Activated CD8-positive, alpha-beta memory T cell treated with anti-CD3 and anti-CD28 coated beads for 36 hours (primary cell): ENCODE measurements around the gene RBM20. TPM values are rescaled to one million over a fixed set of nuclear protein-coding genes. Genes with fewer than 3 reads are reported as not detected.
"Not testable (repeated sequence)": the region's sequence is repeated elsewhere in the genome, so short reads cannot be mapped to it uniquely, and the experiment has no call there.

Experiments used
- CTCF ChIA-PET: fragments of 350-600 bp; sonication (Branson Sonifier 250); formaldehyde crosslinking; loops from one replicate; lab custom pipeline; 2021; ENCODE audit warnings: antibody characterized with exemption; lab: Charles Lee
- POLR2A ChIA-PET: fragments of 350-600 bp; sonication (Branson Sonifier 250); formaldehyde crosslinking; loops from one replicate; lab custom pipeline; 2021; ENCODE audit warnings: antibody characterized with exemption; lab: Charles Lee
- total RNA-seq, 2 experiments: library from RNA; stranded (reverse); gene quantifications; one replicate each; pipeline ENCODE4 v1.2.3, GENCODE V29; 2021

The RBM20 gene
- under 1 TPM; 0.15 to 0.42 TPM for total RNA-seq

- POLR2A ChIA-PET: no interaction called here
- CTCF ChIA-PET: interaction anchor here (1.2 kb wide), 1 partner anchor 11 kb away, joined by 3 read pairs; no protein-coding TSS in a partner anchor
These were observed at the start of gene RBM20 for GRCh38 chr10:110643653-110644597. RBM20 (plus strand) TSS chr10:110644336; CDS start chr10:110644455, 119 bp downstream.

DNA sequence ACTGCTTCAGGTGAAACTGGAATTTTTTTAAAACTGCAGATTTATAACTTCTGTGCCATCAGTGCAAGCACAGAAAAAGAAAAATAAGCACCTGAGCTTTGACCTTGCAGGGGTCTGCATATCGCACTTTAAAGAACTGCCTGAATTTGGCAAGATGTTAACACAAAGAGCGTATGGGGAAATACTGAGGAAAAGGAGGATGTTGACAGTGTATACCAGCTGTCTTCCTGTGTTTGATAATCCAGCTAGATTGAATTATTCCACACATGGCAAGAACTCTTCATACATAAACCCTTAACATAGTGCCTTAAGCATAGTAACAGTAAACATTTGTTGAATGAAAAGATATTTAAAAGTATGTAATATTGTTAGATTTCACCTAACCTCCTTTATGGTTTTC is 46.7 kb upstream of the RBM20 start:
- ChIA-PET POLR2A (no interaction called here), CTCF (interaction anchor here (0.9 kb wide), 1 partner anchor 10 kb away, joined by 3 read pairs; no protein-coding TSS in a partner anchor)

DNA sequence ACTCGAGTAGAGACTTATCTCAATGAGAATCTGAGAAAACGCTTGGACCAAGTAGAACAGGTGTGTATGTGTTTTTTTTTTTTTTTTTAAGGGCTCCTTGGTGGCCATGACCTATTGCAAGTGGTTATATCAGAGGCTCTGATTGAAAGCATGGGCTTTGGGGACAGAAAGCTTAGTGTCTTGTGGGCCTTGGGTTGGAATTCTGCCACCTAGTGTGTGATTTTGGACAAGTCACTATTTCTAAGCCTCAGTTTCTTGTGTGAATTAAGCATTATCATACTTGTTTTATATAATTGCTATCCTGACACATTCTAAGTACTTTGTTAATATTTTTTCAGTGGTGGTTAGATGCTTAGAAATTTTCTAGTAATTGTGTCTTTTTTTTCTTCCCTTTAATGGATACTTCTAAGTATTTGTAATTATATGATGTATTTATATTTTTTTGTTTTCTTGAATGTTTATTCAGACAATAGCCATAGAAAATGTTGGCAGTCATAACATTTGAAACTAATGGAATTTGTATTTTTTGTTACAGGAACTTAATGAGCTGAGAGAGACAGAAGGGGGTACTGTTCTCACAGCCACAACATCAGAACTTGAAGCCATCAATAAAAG is 43.5 kb upstream of the RBM20 start:
- ChIA-PET POLR2A (interaction anchor here (0.7 kb wide), 1 partner anchor 287 kb away, joined by 4 read pairs; no protein-coding TSS in a partner anchor), CTCF (interaction anchor here (0.8 to 1.7 kb wide), 4 partner anchors 16 to 296 kb away, joined by 3 to 8 read pairs (median 4); partner anchors contain the start of gene SMNDC1)

DNA sequence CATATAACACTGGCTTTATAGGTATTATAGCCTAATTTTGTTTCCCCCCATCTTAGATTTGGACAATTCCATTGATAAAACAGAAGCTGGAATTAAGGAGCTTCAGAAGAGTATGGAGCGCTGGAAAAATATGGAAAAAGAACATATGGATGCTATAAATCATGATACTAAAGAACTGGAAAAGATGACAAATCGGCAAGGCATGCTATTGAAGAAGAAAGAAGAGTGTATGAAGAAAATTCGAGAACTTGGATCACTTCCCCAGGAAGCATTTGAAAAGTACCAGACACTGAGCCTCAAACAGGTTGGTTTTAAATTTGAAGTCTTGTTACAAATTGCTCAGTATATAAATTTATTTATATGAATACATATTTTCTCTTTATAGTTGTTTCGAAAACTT is 42.6 kb upstream of the RBM20 start:
- CTCF ChIA-PET: no interaction called here
- POLR2A ChIA-PET: no interaction called here

DNA sequence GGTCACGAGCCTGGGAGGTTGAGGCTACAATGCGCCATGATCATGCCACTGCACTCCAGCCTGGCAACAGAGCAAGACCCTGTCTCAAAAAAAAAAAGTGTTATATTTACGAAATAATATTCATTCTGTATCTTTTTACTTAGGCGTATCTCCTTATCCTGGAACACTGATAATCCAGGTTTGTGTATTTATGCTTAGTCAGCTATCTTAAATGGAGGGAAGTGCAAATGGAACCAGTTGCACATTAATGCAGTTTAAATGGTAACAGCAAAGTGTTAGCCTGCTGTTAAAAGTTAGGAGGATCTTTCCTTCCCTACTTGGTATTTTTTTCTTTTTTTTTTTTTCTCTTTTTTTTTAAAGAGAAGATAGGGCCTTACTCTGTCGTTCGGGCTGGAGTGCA is 36.0 kb upstream of the RBM20 start:
- ChIA-PET CTCF (interaction anchor here (0.6 to 2.3 kb wide), 5 partner anchors 7 to 72 kb away, joined by 3 to 8 read pairs (median 3); no protein-coding TSS in a partner anchor), POLR2A (interaction anchor here (1.2 kb wide), 1 partner anchor 64 kb away, joined by 4 read pairs; no protein-coding TSS in a partner anchor)

GRCh38 chr10:110609605-110610004 is 34.5 kb upstream of the RBM20 start:
- CTCF ChIA-PET: interaction anchor here (1.2 to 2.3 kb wide), 4 partner anchors 11 to 73 kb away, joined by 3 to 8 read pairs (median 4); no protein-coding TSS in a partner anchor
- POLR2A ChIA-PET: no interaction called here

- ChIA-PET CTCF (interaction anchor here (0.6 to 1.1 kb wide), 7 partner anchors 56 to 460 kb away, joined by 3 to 4 read pairs (median 3); no protein-coding TSS in a partner anchor), POLR2A (no interaction called here)
These were observed 33.8 kb upstream of the RBM20 start for GRCh38 chr10:110610308-110610774.

- CTCF ChIA-PET: interaction anchor here (0.6 to 1.1 kb wide), 6 partner anchors 55 to 460 kb away, joined by 3 to 4 read pairs (median 3); no protein-coding TSS in a partner anchor
- POLR2A ChIA-PET: not testable (repeated sequence)
These were observed 33.4 kb upstream of the RBM20 start for GRCh38 chr10:110610781-110611180.

DNA sequence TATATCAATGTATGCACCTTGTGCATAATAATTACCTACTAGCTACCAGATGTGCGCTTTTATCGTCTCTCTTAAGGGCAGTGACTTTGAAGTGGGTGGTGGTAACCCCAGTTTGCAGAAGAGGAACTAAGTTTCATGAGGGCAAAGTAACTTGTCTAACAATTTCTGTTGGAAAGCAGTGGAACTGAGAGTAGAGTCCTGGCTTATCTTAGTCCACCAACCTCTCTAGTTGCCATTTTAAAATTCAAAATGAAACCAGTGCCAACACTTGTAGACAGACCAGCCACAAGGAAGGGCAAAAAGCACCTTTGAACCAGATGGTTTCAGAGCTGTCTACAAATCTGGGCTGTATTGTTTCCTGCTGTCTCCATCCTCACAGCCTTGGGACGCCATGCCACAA is 32.0 kb upstream of the RBM20 start:
- CTCF ChIA-PET: interaction anchor here (0.7 kb wide), 1 partner anchor 329 kb away, joined by 3 read pairs; no protein-coding TSS in a partner anchor

GRCh38 chr10:110612629-110613028 is 31.5 kb upstream of the RBM20 start:
- POLR2A ChIA-PET: no interaction called here
- CTCF ChIA-PET: no interaction called here

More for the DNA sequence above, 32.0 kb upstream of the RBM20 start:
- POLR2A ChIA-PET: no interaction called here

DNA sequence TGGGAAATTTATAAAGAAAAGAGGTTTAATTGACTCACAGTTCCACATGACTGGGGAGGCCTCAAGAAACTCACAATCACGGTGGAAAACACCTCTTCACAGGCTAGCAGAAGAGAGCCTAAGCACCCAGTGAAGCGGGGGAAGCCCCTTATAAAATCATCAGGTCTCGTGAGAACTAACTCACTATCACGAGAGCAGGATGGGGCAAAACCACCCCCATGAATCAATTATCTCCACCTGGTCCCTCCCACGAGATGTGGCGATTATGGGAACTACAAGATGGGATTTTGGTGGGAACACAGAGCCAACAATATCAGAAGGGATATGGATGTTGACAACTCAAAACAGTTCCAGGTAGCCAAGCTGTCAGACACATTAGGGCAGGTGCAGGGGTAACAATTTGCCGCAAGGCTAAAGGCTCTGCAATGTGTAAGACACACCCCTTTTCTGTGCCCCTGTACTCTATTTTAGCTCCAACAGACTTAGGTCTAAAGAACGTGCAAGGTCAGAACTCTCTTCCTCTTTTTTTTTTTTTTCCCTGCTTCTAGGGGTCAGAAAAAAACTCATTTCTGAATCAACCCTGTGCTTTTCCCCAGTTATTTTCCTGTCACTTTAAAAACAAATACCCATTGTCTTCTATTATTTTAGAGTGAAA is 30.7 kb upstream of the RBM20 start:
- ChIA-PET CTCF (interaction anchor here (2.0 kb wide), 1 partner anchor 59 kb away, joined by 12 read pairs; no protein-coding TSS in a partner anchor), POLR2A (no interaction called here)

DNA sequence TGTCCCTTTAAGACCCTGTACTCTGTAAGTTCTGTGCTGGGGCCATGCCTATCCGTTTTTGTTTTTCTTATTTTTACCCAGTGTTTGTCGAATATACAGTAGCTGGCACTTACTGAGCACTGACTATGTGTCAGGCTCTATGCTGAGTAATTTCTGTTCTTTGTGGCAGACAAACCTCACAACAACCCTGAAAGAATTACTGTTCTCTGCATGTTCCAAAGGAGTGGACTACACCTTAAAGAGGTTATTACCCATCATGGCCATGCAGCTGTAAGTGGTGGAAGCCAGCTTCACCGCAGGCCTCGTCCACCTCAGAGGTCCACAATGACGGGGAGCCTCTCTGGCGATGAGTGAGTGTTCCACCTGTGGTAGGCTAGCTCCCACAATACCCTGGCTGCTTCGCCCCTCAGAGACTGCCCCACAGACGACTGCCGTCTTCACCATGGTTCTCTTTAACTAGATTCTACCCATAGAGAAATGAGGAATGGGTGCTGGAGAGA is 30.1 kb upstream of the RBM20 start:
- ChIA-PET POLR2A (no interaction called here), CTCF (interaction anchor here (2.0 kb wide), 1 partner anchor 59 kb away, joined by 12 read pairs; no protein-coding TSS in a partner anchor)

- ChIA-PET POLR2A (no interaction called here), CTCF (interaction anchor here (0.8 to 2.0 kb wide), 3 partner anchors 8 to 319 kb away, joined by 3 to 12 read pairs (median 3); no protein-coding TSS in a partner anchor)
These were observed 28.9 kb upstream of the RBM20 start for GRCh38 chr10:110615057-110615747.

- ChIA-PET CTCF (interaction anchor here (1.1 kb wide), 1 partner anchor 56 kb away, joined by 4 read pairs; no protein-coding TSS in a partner anchor), POLR2A (interaction anchor here (0.5 kb wide), 1 partner anchor 50 kb away, joined by 3 read pairs; no protein-coding TSS in a partner anchor)
These were observed 27.6 kb upstream of the RBM20 start for GRCh38 chr10:110616493-110617033.

DNA sequence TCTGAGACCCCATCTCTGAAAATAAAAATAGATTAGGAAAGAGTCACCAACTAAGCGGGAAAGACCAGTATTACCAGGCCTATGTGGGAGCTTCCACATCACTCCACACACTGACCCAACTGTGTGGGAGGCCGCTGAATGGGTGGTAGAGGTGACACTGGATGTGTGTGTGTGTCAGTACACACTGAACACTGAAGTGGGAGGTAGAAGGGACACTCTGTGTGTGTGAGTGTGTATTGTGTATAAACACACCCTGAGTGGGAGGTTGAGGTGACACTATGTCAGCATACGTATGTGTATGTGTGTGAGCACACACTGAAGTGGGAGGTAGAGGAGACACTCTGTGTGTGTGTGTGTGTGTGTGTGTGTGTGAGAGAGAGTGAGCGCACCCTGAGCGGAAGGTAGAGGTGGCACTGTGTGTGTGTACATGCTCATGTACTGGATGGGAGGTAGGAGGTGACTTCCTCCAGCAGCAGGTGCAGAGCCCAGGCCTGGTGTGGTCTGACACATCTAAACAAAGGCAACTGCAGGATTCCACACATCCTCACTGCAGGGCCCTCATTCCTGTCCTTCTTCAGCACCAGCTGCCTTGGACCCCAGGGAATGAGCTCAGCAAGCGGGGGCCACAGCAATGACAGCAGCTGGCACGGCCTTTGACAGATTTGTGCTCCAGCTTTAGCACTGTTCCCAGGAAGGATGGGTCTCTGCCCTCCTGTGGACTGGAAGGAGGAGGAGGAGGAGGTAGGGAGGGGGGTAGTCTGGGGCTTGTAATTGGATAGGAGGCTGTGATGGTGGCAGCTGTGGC is 26.5 kb upstream of the RBM20 start:
- ChIA-PET POLR2A (no interaction called here), CTCF (interaction anchor here (0.7 to 1.7 kb wide), 2 partner anchors 55 to 229 kb away, joined by 3 read pairs; no protein-coding TSS in a partner anchor)

- CTCF ChIA-PET: interaction anchor here (0.7 to 1.7 kb wide), 2 partner anchors 54 to 228 kb away, joined by 3 read pairs; no protein-coding TSS in a partner anchor
These were observed 25.9 kb upstream of the RBM20 start for GRCh38 chr10:110618230-110618610.

More at GRCh38 chr10:110618230-110618610, 25.9 kb upstream of the RBM20 start:
- POLR2A ChIA-PET: no interaction called here
